NCI-H1092 (cell line): ENCODE data around the gene PKNOX2.

ENCODE experiments used
- DNase-seq: peaks from one replicate; lab custom pipeline; 2025; lab: John Stamatoyannopoulos, UW

Gene PKNOX2

GRCh38 chr11:125314276-125315078 lies 149.9 kb downstream of the PKNOX2 start:
- no peak for DNase-seq

- peak; percentile 95 for DNase-seq
Measured at GRCh38 chr11:125315079-125315740, 150.7 kb downstream of the PKNOX2 start.

- no peak for DNase-seq
Measured at GRCh38 chr11:125317416-125317815, 152.9 kb downstream of the PKNOX2 start.

- DNase-seq, result no peak
Measured at GRCh38 chr11:125319649-125320048, 155.1 kb downstream of the PKNOX2 start.

- no peak for DNase-seq
Measured at GRCh38 chr11:125320347-125321076, 156.0 kb downstream of the PKNOX2 start.

GRCh38 chr11:125322289-125322688 lies 157.7 kb downstream of the PKNOX2 start:
- DNase-seq, result no peak

GRCh38 chr11:125325196-125325595 lies 160.6 kb downstream of the PKNOX2 start:
- DNase-seq, result no peak

- DNase-seq, result no peak
Measured at GRCh38 chr11:125326126-125326525, 161.6 kb downstream of the PKNOX2 start.

GRCh38 chr11:125327518-125328224 lies 163.1 kb downstream of the PKNOX2 start:
- DNase-seq, result no peak

- no peak for DNase-seq
Measured at GRCh38 chr11:125328225-125328580, 163.7 kb downstream of the PKNOX2 start.

GRCh38 chr11:125329786-125330185 lies 165.2 kb downstream of the PKNOX2 start:
- no peak for DNase-seq

- DNase-seq, result no peak
Measured at GRCh38 chr11:125330462-125331325, 166.1 kb downstream of the PKNOX2 start.

GRCh38 chr11:125331357-125332035 lies 166.9 kb downstream of the PKNOX2 start:
- no peak for DNase-seq

- DNase-seq, result no peak
Measured at GRCh38 chr11:125332821-125333220, 168.3 kb downstream of the PKNOX2 start.

GRCh38 chr11:125333354-125334073 lies 169.0 kb downstream of the PKNOX2 start:
- DNase-seq, result no peak

- DNase-seq, result no peak
Measured at GRCh38 chr11:125335106-125335505, 170.6 kb downstream of the PKNOX2 start.

GRCh38 chr11:125337836-125338834 lies 173.6 kb downstream of the PKNOX2 start:
- no peak for DNase-seq

GRCh38 chr11:125338886-125339811 lies 174.6 kb downstream of the PKNOX2 start:
- DNase-seq, result no peak
